Stomach (tissue), 19 donors: ENCODE measurements around the gene MYO10. TPM values are rescaled to one million over a fixed set of nuclear protein-coding genes. Genes with fewer than 3 reads are reported as not detected.
"Not testable (repeated sequence)": the region's sequence is repeated elsewhere in the genome, so short reads cannot be mapped to it uniquely, and the experiment has no call there.

Source experiments
- DNase-seq, 2 donors: peaks; one replicate each; pipeline versions ENCODE4 v3.0.0 to v3.0.0-alpha.2; 2013 to 2019
- H3K27ac ChIP-seq, 5 donors: fragments of 200-600 bp in 4 of 5; sonication (generic) in 4 of 5; one replicate each; pipeline ENCODE4 v1.5.1; 2013 to 2019; ENCODE audit warnings: mild to moderate bottlenecking in 1 of 5, moderate library complexity in 1 of 5
- H3K27me3 ChIP-seq, 3 donors: fragments of 200-600 bp; sonication (generic); one replicate each; pipeline ENCODE4 v1.5.1; 2017 to 2019; ENCODE audit warnings: mixed run types in 1 of 3
- H3K36me3 ChIP-seq, 4 donors: fragments of 200-600 bp; sonication (generic); 1 replicate in 3 of 4; 2 replicates in 1 of 4; pipeline ENCODE4 v1.5.1; 2016 to 2019
- H3K4me1 ChIP-seq, 4 donors: fragments of 200-600 bp; sonication (generic); one replicate each; pipeline ENCODE4 v1.5.1; 2016 to 2019
- H3K4me3 ChIP-seq, 4 donors: fragments of 200-600 bp; sonication (generic) in 3 of 4; one replicate each; pipeline ENCODE4 v1.5.1; 2016 to 2019; ENCODE audit warnings: mild to moderate bottlenecking in 1 of 4
- H3K9me3 ChIP-seq, 4 donors: fragments of 200-600 bp; sonication (generic); one replicate each; pipeline ENCODE4 v1.5.1; 2016 to 2019
- CTCF ChIP-seq, 7 experiments: fragments of 450-650 bp in 4 of 7; fragments of 200-600 bp in 3 of 7; sonication (generic) in 3 of 7; IDR thresholded peaks; one replicate each; pipeline ENCODE4 v1.5.1; 2016 to 2019; ENCODE audit warnings: antibody characterized with exemption in 7 of 7, control low read depth in 2 of 7, mild to moderate bottlenecking in 1 of 7
- EP300 ChIP-seq: sonication (generic); formaldehyde crosslinking; IDR thresholded peaks from one replicate; pipeline ENCODE4 v1.6.1; 2017; ENCODE audit warnings: antibody characterized with exemption
- POLR2A ChIP-seq, 4 donors: fragments of 450-650 bp; IDR thresholded peaks; one replicate each; pipeline ENCODE4 v1.6.1; 2016; ENCODE audit warnings: antibody characterized with exemption in 4 of 4, control low read depth in 2 of 4, mild to moderate bottlenecking in 1 of 4, moderate library complexity in 1 of 4
- POLR2AphosphoS5 ChIP-seq, 3 donors: sonication (generic); formaldehyde crosslinking; IDR thresholded peaks; one replicate each; pipeline ENCODE4 v1.6.1; 2016; ENCODE audit warnings: antibody characterized with exemption in 3 of 3
- WGBS, 5 donors: extraction: QIAGEN DNeasy Blood & Tissue Kit in 3 of 5; methylation state at CpG; one replicate each; pipeline versions ENCODE4 v1.1.5 to v1.1.7; 2013 to 2018; 5-methylcytosine and 5-hydroxymethylcytosine counted together
- intact Hi-C: fragments of 100-400 bp; cut with DNase I; formaldehyde crosslinking; loops from one replicate; pipeline ENCODE4 v1.15.1; 2023; ENCODE audit warnings: low total_unique reads
- long read RNA-seq, 10 donors: transcript quantifications; one replicate each; lab custom pipeline, GENCODE V29; 2026
- polyA plus RNA-seq, 3 donors: library from polyadenylated mRNA; stranded (reverse); fragments of 200-250 nt; gene quantifications; one replicate each; pipeline ENCODE4 v1.2.3, GENCODE V29; 2013
- total RNA-seq, 5 donors: library from RNA; depleted of rRNA; stranded (reverse); fragments of >200 nt; gene quantifications; one replicate each; pipeline versions ENCODE4 v1.1.0 to v1.2.3, GENCODE V29; 2014 to 2016
- donor health status: healthy with polysubstance abuse.
- donor health status: Bipolar disorder and iron deficiency.
- donor health status: healthy.

The MYO10 gene
- total RNA-seq (100 to 1,000 TPM in 3 of 5 donors, 10 to 100 TPM in 2; 53.8 to 233 (median 129) TPM), polyA plus RNA-seq (10 to 100 TPM in 2 of 3 donors, 1 to 10 TPM in 1; 6.8 to 18.1 (median 13.7) TPM)
- long read RNA-seq, donor 1, partial matches to known transcripts, result 11 of 11 reads
- long read RNA-seq, donor 1, other reads (novel, unspliced or antisense), result 0 of 11 reads
- long read RNA-seq, donor 2, partial matches to known transcripts, result 24 of 24 reads
- long read RNA-seq, donor 2, other reads (novel, unspliced or antisense), result 0 of 24 reads
- long read RNA-seq, donor 3, result 0 reads
- long read RNA-seq, donor 4, result 0 reads
- long read RNA-seq, donor 5, full-length matches to known transcripts, result 1 of 21 reads
- long read RNA-seq, donor 5, partial matches to known transcripts, result 20 of 21 reads
- long read RNA-seq, donor 5, other reads (novel, unspliced or antisense), result 0 of 21 reads
- long read RNA-seq, donor 6, partial matches to known transcripts, result 96 of 96 reads
- long read RNA-seq, donor 6, other reads (novel, unspliced or antisense), result 0 of 96 reads
- long read RNA-seq, donor 7, full-length matches to known transcripts, result 1 of 7 reads
- long read RNA-seq, donor 7, partial matches to known transcripts, result 6 of 7 reads
- long read RNA-seq, donor 7, other reads (novel, unspliced or antisense), result 0 of 7 reads
- long read RNA-seq, donor 8, full-length matches to known transcripts, result 1 of 25 reads
- long read RNA-seq, donor 8, partial matches to known transcripts, result 24 of 25 reads
- long read RNA-seq, donor 8, other reads (novel, unspliced or antisense), result 0 of 25 reads
- long read RNA-seq, donor 9, partial matches to known transcripts, result 11 of 11 reads
- long read RNA-seq, donor 9, other reads (novel, unspliced or antisense), result 0 of 11 reads
- long read RNA-seq, donor 10, full-length matches to known transcripts, result 1 of 1 reads
- long read RNA-seq, donor 10, partial matches to known transcripts, result 0 of 1 reads
- long read RNA-seq, donor 10, other reads (novel, unspliced or antisense), result 0 of 1 reads

DNA sequence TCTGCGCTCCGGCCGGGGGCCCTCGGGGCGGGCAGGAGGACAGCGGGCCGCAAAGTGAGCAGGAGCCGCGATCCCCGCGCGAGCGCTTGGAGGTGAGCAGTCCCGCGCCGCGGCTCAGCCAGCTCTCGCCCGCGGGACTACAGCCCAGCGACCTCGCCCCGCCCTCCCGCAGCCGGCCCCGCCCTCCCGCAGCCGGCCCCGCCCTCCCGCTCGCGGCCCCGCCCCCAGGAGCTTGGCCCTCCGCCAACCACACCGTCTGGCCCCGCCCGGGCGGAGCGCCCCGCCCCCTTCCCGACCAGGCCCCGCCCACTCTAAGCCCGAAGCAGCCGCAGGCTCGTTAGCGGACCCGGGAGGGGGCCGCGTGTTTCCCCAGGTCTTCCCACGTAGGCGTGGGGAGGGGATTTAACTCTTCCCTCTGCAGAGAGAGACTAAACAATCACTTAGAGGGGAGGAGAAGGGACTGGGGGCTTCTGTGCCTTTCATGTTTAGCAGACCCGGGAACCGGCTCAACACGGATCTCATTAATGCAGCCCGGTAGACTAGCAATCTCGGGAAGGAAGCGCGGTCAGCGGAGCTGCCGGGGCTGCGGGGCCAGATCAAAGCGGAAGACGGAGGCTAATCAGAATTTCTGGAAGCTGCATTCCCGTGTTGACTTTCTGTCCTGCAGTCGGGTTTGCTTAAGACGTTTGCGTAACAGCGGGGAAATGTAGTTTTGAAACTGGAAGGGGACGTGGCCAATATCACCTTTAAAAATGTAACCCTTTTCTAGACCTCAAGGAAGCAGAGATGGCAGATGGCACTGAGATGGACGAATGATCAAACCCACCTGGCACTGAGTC lies at the start of gene MYO10:
TSS of gene MYO10 (minus strand) at position 139 of the 839 bp plus-strand sequence. CDS start 480 bp downstream, outside the sequence.
- TF ChIP-seq POLR2AphosphoS5 (IDR thresholded peaks at IDR 0.05), result peak in 2 of 3 donors; percentile 86
- no peak for TF ChIP-seq POLR2A (IDR thresholded peaks at IDR 0.05)
- peak in 1 of 7 experiments; percentile 7 for TF ChIP-seq CTCF (IDR thresholded peaks at IDR 0.05)
- TF ChIP-seq EP300, result no peak
- Histone ChIP-seq H3K27ac (peak within 1 kb of the TSS; percentile 88 to 98 (median 95)), H3K36me3 (no peaks in the 10 kb centered on the region), H3K4me3 (peak within 1 kb of the TSS; percentile 67 to 91 (median 88)), H3K27me3 (peaks cover 0 to 31% (median 0%) of the 10 kb centered on the region in 3 donors), H3K9me3 (no peaks in the 10 kb centered on the region), H3K4me1 (peaks cover 19 to 51% (median 42%) of the 10 kb centered on the region in 4 donors)
- DNase-seq, result peak; percentile 87 to 91
- intact Hi-C loops, result loop anchor here (10.0 kb wide), 3 partner anchors 132 to 248 kb away; no protein-coding TSS in a partner anchor
- 0 to 1% (median 1%) methylated on average over 24 to 68 of the region's 70 CpGs for WGBS, 5 donors

- DNase-seq, H3K36me3 ChIP-seq, intact Hi-C loops, H3K4me3 ChIP-seq, H3K4me1 ChIP-seq, H3K27me3 ChIP-seq, H3K9me3 ChIP-seq, H3K27ac ChIP-seq: not testable (repeated sequence)
- 83 to 97% (median 88%) methylated on average over 7 of the region's 7 CpGs for WGBS, 5 donors
These were observed 49.2 kb upstream of the MYO10 start for GRCh38 chr5:16985304-16985703.

GRCh38 chr5:16983972-16984371 lies 47.9 kb upstream of the MYO10 start:
- Histone ChIP-seq H3K4me1 (no peaks in the 10 kb centered on the region), H3K4me3 (no peak overlapping the region), H3K9me3 (no peaks in the 10 kb centered on the region), H3K27me3 (no peaks in the 10 kb centered on the region), H3K27ac (no peak overlapping the region), H3K36me3 (no peaks in the 10 kb centered on the region)
- no peak for DNase-seq
- WGBS, 5 donors, result 54 to 75% (median 67%) methylated on average over 1 of the region's 1 CpG
- TF ChIP-seq POLR2A (IDR thresholded peaks at IDR 0.05), result no peak
- no peak for TF ChIP-seq POLR2AphosphoS5 (IDR thresholded peaks at IDR 0.05)
- TF ChIP-seq CTCF (IDR thresholded peaks at IDR 0.05), result no peak
- no peak for TF ChIP-seq EP300
- intact Hi-C loops, result no loop called here

- WGBS, 5 donors, result 52 to 75% (median 62%) methylated on average over 9 of the region's 9 CpGs
- TF ChIP-seq POLR2AphosphoS5 (IDR thresholded peaks at IDR 0.05), result no peak
- TF ChIP-seq EP300, result no peak
- TF ChIP-seq CTCF (IDR thresholded peaks at IDR 0.05), result no peak
- TF ChIP-seq POLR2A (IDR thresholded peaks at IDR 0.05), result no peak
- Histone ChIP-seq H3K27me3 (no peaks in the 10 kb centered on the region), H3K4me1 (no peaks in the 10 kb centered on the region), H3K27ac (no peak overlapping the region), H3K4me3 (no peak overlapping the region), H3K9me3 (no peaks in the 10 kb centered on the region), H3K36me3 (no peaks in the 10 kb centered on the region)
- no peak for DNase-seq
- intact Hi-C loops, result no loop called here
These were observed 47.0 kb upstream of the MYO10 start for GRCh38 chr5:16983022-16983639.
